T-helper 17 cell (primary cell): ENCODE data around the gene FIS1. TPM values are rescaled to one million over a fixed set of nuclear protein-coding genes. Genes with fewer than 3 reads are reported as not detected.

ENCODE experiments used
- ATAC-seq: fragments of 150-1000 bp; cut with Tn5 transposase; 2 replicates; pipeline ENCODE4 v1.10.0; 2021; ENCODE audit warnings: mild to moderate bottlenecking, moderate library complexity
- DNase-seq, 3 donors: peaks; one replicate each; pipeline versions ENCODE4 v3.0.0 to v3.0.0-alpha.2; 2020 to 2021
- H3K9me3 ChIP-seq: one replicate; pipeline ENCODE4 v1.7.0; 2013; ENCODE audit warnings: low read length, mild to moderate bottlenecking; ENCODE audit not compliant: control insufficient read depth, poor library complexity, severe bottlenecking
- H3K27ac Mint-ChIP-seq: one replicate; pipeline ENCODE4 v1.8.0; 2022; ENCODE audit warnings: mild to moderate bottlenecking, moderate library complexity, mixed read lengths
- H3K27me3 Mint-ChIP-seq: one replicate; pipeline ENCODE4 v1.8.0; 2022; ENCODE audit warnings: mixed read lengths
- H3K36me3 Mint-ChIP-seq: one replicate; pipeline ENCODE4 v1.8.0; 2022; ENCODE audit warnings: low read depth, mixed read lengths
- H3K4me1 Mint-ChIP-seq: one replicate; pipeline ENCODE4 v1.8.0; 2022; ENCODE audit warnings: mild to moderate bottlenecking, mixed read lengths
- H3K4me3 Mint-ChIP-seq: one replicate; pipeline ENCODE4 v1.8.0; 2022; ENCODE audit warnings: mild to moderate bottlenecking, moderate library complexity, mixed read lengths
- total RNA-seq, 4 donors: library from RNA in 2 of 4; stranded (reverse) in 2 of 4; gene quantifications; one replicate each; pipeline ENCODE4 v1.2.3 and lab custom pipeline; 2022 to 2026

The FIS1 gene
- total RNA-seq, 2 donors from 2014 or later, result 80.5 to 90.7 TPM

DNA sequence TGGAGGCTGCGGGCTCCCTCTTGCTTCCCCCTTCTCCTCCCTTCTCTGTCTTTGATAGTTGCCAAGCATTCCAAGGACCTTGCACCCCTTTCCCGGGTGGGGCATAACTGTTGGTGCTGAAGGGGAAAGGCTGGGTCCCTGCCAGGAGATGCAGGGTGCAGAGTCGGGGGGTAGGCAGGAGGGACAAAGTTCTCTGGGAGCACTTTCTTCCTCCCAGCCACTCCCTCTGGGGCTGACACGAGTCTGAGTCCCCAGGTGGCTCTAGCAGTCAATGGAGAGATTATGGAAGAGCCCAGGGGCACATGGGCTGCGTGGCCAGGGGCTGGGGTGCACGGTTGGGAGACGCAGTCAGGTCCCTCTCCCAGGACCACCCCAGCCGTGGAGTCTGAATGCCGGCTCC, 9.4 kb downstream of the FIS1 start:
- Mint-ChIP-seq H3K4me3 (no peak overlapping the region), H3K27me3 (no peaks in the 10 kb centered on the region), H3K4me1 (peaks cover 7% of the 10 kb centered on the region), H3K36me3 (no peaks in the 10 kb centered on the region), H3K27ac (no peak overlapping the region)
- DNase-seq (no peak), ATAC-seq (no peak)
- no peaks in the 10 kb centered on the region for H3K9me3 ChIP-seq

GRCh38 chr7:101235050-101235449, 9.8 kb downstream of the FIS1 start:
- ATAC-seq (no peak), DNase-seq (no peak)
- no peak overlapping the region for H3K27ac Mint-ChIP-seq
- H3K4me3 Mint-ChIP-seq, result no peak overlapping the region
- H3K27me3 Mint-ChIP-seq, result no peaks in the 10 kb centered on the region
- H3K4me1 Mint-ChIP-seq, result peaks cover 9% of the 10 kb centered on the region
- no peaks in the 10 kb centered on the region for H3K36me3 Mint-ChIP-seq
- no peaks in the 10 kb centered on the region for H3K9me3 ChIP-seq

- Mint-ChIP-seq H3K4me3 (no peak overlapping the region), H3K4me1 (peaks cover 9% of the 10 kb centered on the region), H3K36me3 (no peaks in the 10 kb centered on the region), H3K27me3 (no peaks in the 10 kb centered on the region), H3K27ac (no peak overlapping the region)
- no peaks in the 10 kb centered on the region for H3K9me3 ChIP-seq
- ATAC-seq (no peak), DNase-seq (no peak)
These were observed 10.2 kb downstream of the FIS1 start for GRCh38 chr7:101234636-101235035.

- Mint-ChIP-seq H3K4me1 (peaks cover 9% of the 10 kb centered on the region), H3K27ac (no peak overlapping the region), H3K36me3 (no peaks in the 10 kb centered on the region), H3K4me3 (no peak overlapping the region), H3K27me3 (no peaks in the 10 kb centered on the region)
- no peaks in the 10 kb centered on the region for H3K9me3 ChIP-seq
- DNase-seq, result no peak
- ATAC-seq, result no peak
These were observed 10.9 kb downstream of the FIS1 start for GRCh38 chr7:101233907-101234547.

DNA sequence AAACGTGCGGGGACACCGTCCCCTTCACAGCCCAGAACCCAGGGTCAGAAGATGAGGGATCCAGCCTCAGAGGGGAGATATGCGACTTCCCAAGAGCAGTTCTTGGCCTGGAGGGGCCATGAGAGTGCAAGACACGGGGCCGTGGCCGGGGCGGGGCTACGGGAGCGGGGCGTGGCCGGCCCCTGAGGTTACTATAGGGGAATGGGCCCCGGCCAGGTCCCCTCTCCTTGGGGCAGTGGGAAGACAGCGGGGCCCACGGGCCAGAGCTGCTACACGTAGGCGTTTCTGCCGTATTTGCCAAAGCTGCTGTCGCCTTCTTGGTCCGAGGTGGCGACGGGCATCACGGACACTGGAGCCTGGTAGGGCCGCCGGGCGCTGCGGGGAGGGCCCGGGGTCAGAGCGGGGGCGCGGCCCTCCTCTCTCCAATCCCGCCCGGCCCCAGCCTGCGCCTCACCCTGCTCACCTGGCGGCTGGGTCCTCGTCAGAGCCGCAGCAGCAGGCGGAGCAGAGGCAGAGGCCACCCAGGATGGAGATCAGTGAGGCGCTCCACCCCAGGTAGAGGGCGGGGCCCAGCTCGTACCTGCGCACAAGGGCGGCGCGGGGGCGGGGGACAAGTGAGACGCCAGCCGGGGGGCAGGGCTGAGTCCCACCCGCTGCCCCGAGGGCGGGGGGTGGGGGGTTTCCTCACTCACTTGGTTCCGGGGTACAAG, 12.6 kb downstream of the FIS1 start:
- DNase-seq (no peak), ATAC-seq (no peak)
- peaks cover 7% of the 10 kb centered on the region for H3K4me1 Mint-ChIP-seq
- H3K27ac Mint-ChIP-seq, result no peak overlapping the region
- no peaks in the 10 kb centered on the region for H3K36me3 Mint-ChIP-seq
- no peak overlapping the region for H3K4me3 Mint-ChIP-seq
- H3K27me3 Mint-ChIP-seq, result no peaks in the 10 kb centered on the region
- no peaks in the 10 kb centered on the region for H3K9me3 ChIP-seq

DNA sequence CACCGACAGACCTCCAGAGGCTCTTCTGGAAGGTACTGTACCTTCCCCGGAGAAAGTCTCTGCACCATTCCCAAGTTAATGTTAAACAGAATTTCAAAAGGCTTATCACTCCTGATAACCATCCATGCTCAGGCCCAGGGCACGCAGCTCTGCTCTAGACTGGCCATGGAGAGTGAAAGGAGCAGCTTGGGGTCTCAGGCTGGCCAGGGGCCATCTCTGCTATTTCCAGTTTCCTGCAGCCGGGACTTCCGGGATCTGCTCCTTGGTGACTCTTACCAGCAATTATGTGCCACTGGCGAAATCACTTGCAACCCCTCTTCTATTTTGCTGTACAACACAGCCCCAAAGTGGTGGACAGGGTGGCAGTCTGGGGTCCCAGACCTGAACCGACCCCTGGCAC, 13.2 kb downstream of the FIS1 start:
- H3K36me3 Mint-ChIP-seq, result no peaks in the 10 kb centered on the region
- H3K9me3 ChIP-seq, result no peaks in the 10 kb centered on the region
- H3K27me3 Mint-ChIP-seq, result no peaks in the 10 kb centered on the region
- DNase-seq (no peak), ATAC-seq (no peak)
- no peak overlapping the region for H3K4me3 Mint-ChIP-seq
- H3K27ac Mint-ChIP-seq, result no peak overlapping the region
- peaks cover 7% of the 10 kb centered on the region for H3K4me1 Mint-ChIP-seq

DNA sequence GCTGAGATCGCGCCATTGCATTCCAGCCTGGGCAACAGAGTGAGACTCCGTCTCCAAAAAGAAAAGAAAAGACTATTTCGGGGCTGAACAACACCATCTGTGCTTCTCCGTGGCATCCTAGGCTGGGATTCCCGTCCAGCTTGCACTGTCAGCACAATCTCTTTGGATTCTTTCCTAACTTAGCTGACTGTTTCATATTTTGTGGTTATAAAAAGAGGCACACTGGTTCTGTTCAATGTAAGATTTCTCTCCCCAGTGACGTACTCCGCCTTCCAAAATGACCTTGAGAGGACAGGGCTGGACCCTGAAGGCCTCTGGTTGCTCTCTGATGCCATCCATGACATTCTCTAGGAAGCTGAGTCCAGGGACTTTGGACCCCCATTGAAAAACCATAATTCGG, 18.2 kb downstream of the FIS1 start:
- H3K27me3 Mint-ChIP-seq, result no peaks in the 10 kb centered on the region
- ATAC-seq (no peak), DNase-seq (no peak)
- H3K4me3 Mint-ChIP-seq, result no peak overlapping the region
- no peak overlapping the region for H3K27ac Mint-ChIP-seq
- H3K9me3 ChIP-seq, result no peaks in the 10 kb centered on the region
- H3K4me1 Mint-ChIP-seq, result peaks cover 9% of the 10 kb centered on the region
- peaks cover 2% of the 10 kb centered on the region for H3K36me3 Mint-ChIP-seq

DNA sequence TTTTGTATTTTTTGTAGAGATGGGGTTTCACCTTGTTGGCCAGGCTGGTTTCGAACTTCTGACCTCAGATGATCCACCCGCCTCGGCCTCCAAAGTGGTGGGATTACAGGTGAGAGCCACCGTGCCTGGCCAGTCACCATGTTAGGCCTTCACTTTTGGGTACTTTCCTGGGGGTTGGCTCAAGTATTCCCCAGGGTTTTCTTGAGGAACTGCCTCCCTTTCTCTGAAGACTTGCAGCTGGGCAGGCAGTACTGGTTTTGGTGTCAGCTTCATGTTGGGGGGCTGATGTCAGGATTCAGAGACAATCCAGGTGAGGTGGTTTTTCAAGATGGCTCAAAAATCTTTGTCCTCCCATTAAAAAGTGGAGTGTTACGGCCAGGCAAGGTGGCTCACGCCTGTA, 19.2 kb downstream of the FIS1 start:
- H3K36me3 Mint-ChIP-seq, result peaks cover 2% of the 10 kb centered on the region

GRCh38 chr7:101223528-101223927, 21.4 kb downstream of the FIS1 start:
- Mint-ChIP-seq H3K4me1 (peaks cover 13% of the 10 kb centered on the region), H3K36me3 (peaks cover 2% of the 10 kb centered on the region), H3K4me3 (no peak overlapping the region), H3K27me3 (no peaks in the 10 kb centered on the region), H3K27ac (no peak overlapping the region)
- no peak for ATAC-seq
- no peak for DNase-seq
- no peaks in the 10 kb centered on the region for H3K9me3 ChIP-seq

More for the DNA sequence above, 19.2 kb downstream of the FIS1 start:
- DNase-seq (no peak), ATAC-seq (no peak)
- H3K27ac Mint-ChIP-seq, result peak overlapping the region; percentile 41
- H3K4me3 Mint-ChIP-seq, result no peak overlapping the region
- H3K27me3 Mint-ChIP-seq, result no peaks in the 10 kb centered on the region
- H3K9me3 ChIP-seq, result no peaks in the 10 kb centered on the region
- H3K4me1 Mint-ChIP-seq, result peaks cover 10% of the 10 kb centered on the region

- Mint-ChIP-seq H3K27ac (no peak overlapping the region), H3K36me3 (peaks cover 2% of the 10 kb centered on the region), H3K4me3 (no peak overlapping the region), H3K4me1 (peaks cover 20% of the 10 kb centered on the region), H3K27me3 (no peaks in the 10 kb centered on the region)
- no peak for ATAC-seq
- no peak for DNase-seq
- no peaks in the 10 kb centered on the region for H3K9me3 ChIP-seq
These were observed 22.5 kb downstream of the FIS1 start for GRCh38 chr7:101222275-101222830.

GRCh38 chr7:101220295-101220694, 24.6 kb downstream of the FIS1 start:
- H3K9me3 ChIP-seq, result no peaks in the 10 kb centered on the region
- no peak overlapping the region for H3K27ac Mint-ChIP-seq
- peaks cover 32% of the 10 kb centered on the region for H3K4me1 Mint-ChIP-seq
- peaks cover 2% of the 10 kb centered on the region for H3K36me3 Mint-ChIP-seq
- no peaks in the 10 kb centered on the region for H3K27me3 Mint-ChIP-seq
- ATAC-seq, result no peak
- DNase-seq, result no peak
- peak overlapping the region; percentile 21 for H3K4me3 Mint-ChIP-seq

DNA sequence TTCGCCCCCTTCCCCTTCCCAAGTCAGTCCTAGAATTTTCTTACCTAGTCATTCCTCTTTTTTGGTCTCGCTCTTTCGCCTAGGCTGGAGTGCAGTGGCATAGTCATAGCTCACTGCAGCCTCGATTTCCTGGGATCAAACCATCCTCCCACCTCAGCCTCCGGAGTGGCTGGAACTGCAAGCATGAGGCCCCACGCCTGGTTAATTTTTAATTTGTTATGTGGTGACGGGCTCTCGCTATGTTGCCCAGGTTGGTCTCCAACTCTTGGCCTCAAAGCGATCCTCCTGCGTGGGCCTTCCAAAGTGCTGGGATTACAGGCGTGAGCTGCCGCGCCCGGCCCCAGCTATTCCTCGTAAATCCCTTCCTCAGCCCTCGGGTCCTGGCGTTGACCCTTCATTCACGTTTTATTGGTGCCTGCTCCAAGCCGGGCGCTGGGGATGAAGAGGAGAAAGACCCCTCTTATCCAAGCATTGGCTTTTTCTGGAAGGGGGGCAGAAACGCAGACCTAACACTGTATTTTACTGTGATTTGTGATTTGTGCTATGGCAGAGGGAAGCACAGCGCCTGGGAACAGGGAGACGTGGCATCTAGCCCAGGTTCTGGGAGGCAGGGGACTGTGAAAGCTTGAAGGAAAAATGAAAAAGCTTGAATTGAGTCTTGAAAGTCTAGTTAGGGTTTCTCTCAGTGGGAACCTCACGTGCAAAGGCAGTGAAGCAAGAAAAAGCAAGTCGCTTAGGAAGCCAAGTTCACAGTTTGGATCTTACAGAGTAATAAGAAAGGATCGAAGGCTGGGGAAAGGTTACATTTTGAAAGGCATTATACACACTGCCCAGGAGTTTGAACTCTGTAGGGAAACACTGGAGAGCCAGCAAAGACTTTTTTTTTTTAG, 26.4 kb downstream of the FIS1 start:
- Mint-ChIP-seq H3K4me3 (peak overlapping the region; percentile 92), H3K27me3 (no peaks in the 10 kb centered on the region), H3K27ac (peak overlapping the region; percentile 96), H3K4me1 (peaks cover 32% of the 10 kb centered on the region), H3K36me3 (no peaks in the 10 kb centered on the region)
- ATAC-seq, result no peak
- H3K9me3 ChIP-seq, result no peaks in the 10 kb centered on the region
- no peak for DNase-seq
